ENCODE data around the gene SMS. TPM values are rescaled to one million over a fixed set of nuclear protein-coding genes. Genes with fewer than 3 reads are reported as not detected.

SMS gene
- total RNA-seq: 100 to 1,000 TPM; 100 to 124 TPM

DNA sequence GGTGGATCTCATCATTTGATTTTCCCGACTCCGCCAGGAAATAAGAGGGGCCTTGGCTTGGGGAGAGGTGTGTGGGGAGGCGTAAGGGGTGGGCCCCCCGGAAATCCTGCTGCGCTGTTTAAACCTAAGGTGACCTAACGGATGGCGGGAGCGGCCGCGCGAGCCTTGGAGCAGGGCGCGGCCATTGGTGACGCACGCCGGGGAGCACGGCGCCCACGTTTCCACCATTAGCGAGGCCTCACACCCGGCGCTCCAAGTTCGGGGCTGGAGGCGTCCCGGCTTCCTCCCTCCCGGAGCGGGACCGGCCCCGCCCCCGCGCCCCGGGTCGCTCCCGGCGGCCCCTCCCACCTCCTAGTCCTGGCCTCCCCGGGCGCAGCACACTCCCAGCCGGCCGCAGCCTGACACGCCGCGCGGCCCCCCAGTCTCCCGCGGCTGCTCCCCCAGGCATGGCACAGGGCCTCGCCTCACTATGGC lies at the start of gene SMS:
Gene SMS, plus strand, starts transcription at position 354 of the 474 bp plus-strand sequence. Its CDS starts 116 bp downstream, at position 470.
- peak; percentile 65 for ATAC-seq
- H3K4me1 Mint-ChIP-seq: peaks cover 32% of the 10 kb centered on the region
- intact Hi-C loops (cut with DNase I, micrococcal nuclease): loop anchor here (2.0 to 10.0 kb wide), 7 partner anchors 32 to 1726 kb away; partner anchors contain the start of genes RPS6KA3 (in 2 of the 2) and PRDX4 (in 1 of the 2)

DNA sequence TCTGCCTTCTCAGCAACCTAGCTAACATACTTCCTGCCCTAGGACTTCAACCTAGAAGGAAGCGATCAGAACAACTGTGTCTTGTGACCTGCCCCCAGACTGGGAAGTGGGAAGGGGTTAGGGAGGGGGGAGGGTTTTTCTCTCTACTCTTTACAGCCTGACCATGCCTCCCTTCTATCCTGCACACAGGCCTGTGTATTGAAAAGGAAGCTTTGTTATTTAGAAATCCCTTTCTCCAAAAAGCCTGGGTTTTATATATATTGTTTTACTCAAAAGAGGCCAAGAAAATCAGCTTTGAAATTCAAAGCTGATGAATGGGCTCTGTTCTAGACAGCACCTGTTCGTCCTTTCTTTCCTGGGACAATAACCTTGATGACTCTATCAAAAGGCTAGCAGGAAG lies 35.2 kb upstream of the SMS start:
- Mint-ChIP-seq H3K27ac (no peak overlapping the region), H3K27me3 (no peaks in the 10 kb centered on the region), H3K4me1 (no peaks in the 10 kb centered on the region), H3K9me3 (ENCODE audit: low read depth) (no peaks in the 10 kb centered on the region), H3K4me3 (no peak overlapping the region), H3K36me3 (ENCODE audit: low read depth) (no peaks in the 10 kb centered on the region)
- intact Hi-C loops (cut with DNase I, micrococcal nuclease): no loop called here
- DNase-seq (no peak), ATAC-seq (no peak)
- ChIA-PET CTCF (no interaction called here), POLR2A (no interaction called here)

More for the DNA sequence above, at the start of gene SMS:
- no peaks in the 10 kb centered on the region for H3K9me3 Mint-ChIP-seq (ENCODE audit: low read depth)
- peak within 1 kb of the TSS; percentile 91 for H3K27ac Mint-ChIP-seq
- POLR2A ChIA-PET: no interaction called here
- H3K36me3 Mint-ChIP-seq (ENCODE audit: low read depth): peaks cover 18% of the 10 kb centered on the region
- H3K27me3 Mint-ChIP-seq: no peaks in the 10 kb centered on the region
- H3K4me3 Mint-ChIP-seq: peak within 1 kb of the TSS; percentile 83
- DNase-seq: peak; percentile 78
- CTCF ChIA-PET: no interaction called here

DNA sequence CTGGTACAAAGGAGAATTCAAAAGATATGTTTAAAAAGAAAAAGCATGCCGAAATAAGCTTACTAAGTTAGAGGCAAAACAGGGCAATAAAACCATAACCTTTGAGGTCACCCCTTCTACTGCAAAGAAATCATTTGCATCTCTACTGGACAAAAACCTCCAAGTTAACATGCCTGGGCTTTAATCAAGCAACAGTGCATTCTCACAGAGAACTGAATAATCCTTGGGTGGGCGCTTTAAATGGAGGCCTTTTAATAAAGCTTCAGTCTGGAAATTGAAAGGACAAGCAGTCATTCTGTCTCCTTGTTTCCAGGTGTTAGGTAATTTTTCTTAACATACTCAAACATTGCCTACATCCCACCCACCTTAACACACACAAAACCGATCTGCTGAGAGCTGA lies 34.6 kb upstream of the SMS start:
- ChIA-PET POLR2A (no interaction called here), CTCF (no interaction called here)
- ATAC-seq (no peak), DNase-seq (no peak)
- Mint-ChIP-seq H3K4me1 (no peaks in the 10 kb centered on the region), H3K9me3 (ENCODE audit: low read depth) (no peaks in the 10 kb centered on the region), H3K27me3 (no peaks in the 10 kb centered on the region), H3K27ac (no peak overlapping the region), H3K4me3 (no peak overlapping the region), H3K36me3 (ENCODE audit: low read depth) (no peaks in the 10 kb centered on the region)
- intact Hi-C loops (cut with DNase I, micrococcal nuclease): no loop called here

DNA sequence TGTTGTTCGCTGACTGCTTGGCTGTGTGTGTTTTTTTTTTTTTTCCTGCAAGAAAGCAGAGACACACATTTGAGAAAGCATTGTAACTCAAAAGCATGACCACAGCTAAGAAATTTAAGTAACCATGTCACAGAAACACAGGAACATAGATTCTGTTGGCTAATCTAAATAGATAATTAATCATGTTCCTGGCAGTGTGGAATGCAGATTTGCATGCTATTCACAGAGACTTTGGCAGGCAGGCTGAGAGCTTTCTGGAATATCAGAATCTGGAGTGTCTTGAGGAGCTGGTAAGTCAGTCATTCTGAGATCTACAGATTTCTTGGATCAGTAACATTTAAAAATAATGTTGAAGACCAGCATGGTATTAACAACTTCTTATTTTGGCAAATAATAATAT lies 33.2 kb upstream of the SMS start:
- ChIA-PET CTCF (no interaction called here), POLR2A (no interaction called here)
- ATAC-seq (no peak), DNase-seq (no peak)
- intact Hi-C loops (cut with DNase I, micrococcal nuclease): no loop called here
- Mint-ChIP-seq H3K27ac (no peak overlapping the region), H3K4me1 (peaks cover 4% of the 10 kb centered on the region), H3K27me3 (no peaks in the 10 kb centered on the region), H3K4me3 (no peak overlapping the region), H3K9me3 (ENCODE audit: low read depth) (no peaks in the 10 kb centered on the region), H3K36me3 (ENCODE audit: low read depth) (no peaks in the 10 kb centered on the region)

DNA sequence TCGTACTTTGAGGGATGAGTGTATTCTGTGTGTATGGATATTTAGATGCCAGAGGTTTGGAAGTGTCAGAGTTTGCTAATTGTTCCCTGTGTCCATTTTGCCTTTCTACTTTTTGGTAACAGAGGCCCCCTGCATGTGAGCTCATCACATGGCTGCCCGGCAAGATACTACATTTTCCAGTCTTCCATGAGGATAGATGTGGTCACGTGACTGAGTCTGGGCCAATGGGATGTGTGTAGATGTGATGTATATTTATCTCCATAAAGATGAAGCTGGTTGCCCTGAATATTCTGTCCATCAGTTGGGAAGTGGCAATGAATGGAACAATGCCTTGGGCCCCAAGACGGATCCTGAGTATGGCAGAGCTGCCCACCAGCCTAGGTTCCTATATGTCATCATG lies 29.0 kb upstream of the SMS start:
- POLR2A ChIA-PET: no interaction called here

DNA sequence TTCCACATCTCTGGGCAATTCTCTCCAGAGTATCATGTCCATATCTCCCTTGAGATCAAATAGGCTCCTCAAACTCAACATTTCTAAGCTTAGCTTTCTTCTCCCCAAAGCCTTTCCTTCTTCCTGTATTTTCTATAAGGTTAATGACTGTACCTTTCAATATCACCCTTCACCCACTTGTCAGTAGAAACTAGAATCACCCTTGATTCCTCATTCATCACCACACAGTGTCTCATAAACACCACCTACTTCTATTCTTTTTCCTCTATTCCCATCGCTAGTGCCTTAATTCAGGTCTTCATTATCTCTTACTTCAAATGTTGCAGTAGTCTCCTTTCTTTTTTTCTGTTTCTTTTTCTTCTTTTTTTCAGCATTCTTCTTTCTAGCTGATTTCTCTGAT lies 28.3 kb upstream of the SMS start:
- peak overlapping the region; percentile 20 for H3K27ac Mint-ChIP-seq
- H3K36me3 Mint-ChIP-seq (ENCODE audit: low read depth): no peaks in the 10 kb centered on the region
- intact Hi-C loops (cut with DNase I, micrococcal nuclease): no loop called here
- peak; percentile 36 for ATAC-seq
- no peaks in the 10 kb centered on the region for H3K27me3 Mint-ChIP-seq
- no peaks in the 10 kb centered on the region for H3K9me3 Mint-ChIP-seq (ENCODE audit: low read depth)
- CTCF ChIA-PET: no interaction called here
- DNase-seq: no peak
- POLR2A ChIA-PET: no interaction called here
- H3K4me1 Mint-ChIP-seq: peaks cover 8% of the 10 kb centered on the region
- no peak overlapping the region for H3K4me3 Mint-ChIP-seq

More for the DNA sequence above, 29.0 kb upstream of the SMS start:
- ATAC-seq: no peak
- Mint-ChIP-seq H3K4me3 (no peak overlapping the region), H3K36me3 (ENCODE audit: low read depth) (no peaks in the 10 kb centered on the region), H3K9me3 (ENCODE audit: low read depth) (no peaks in the 10 kb centered on the region), H3K4me1 (peaks cover 8% of the 10 kb centered on the region), H3K27me3 (no peaks in the 10 kb centered on the region), H3K27ac (no peak overlapping the region)
- CTCF ChIA-PET: no interaction called here
- no peak for DNase-seq
- intact Hi-C loops (cut with DNase I, micrococcal nuclease): no loop called here

DNA sequence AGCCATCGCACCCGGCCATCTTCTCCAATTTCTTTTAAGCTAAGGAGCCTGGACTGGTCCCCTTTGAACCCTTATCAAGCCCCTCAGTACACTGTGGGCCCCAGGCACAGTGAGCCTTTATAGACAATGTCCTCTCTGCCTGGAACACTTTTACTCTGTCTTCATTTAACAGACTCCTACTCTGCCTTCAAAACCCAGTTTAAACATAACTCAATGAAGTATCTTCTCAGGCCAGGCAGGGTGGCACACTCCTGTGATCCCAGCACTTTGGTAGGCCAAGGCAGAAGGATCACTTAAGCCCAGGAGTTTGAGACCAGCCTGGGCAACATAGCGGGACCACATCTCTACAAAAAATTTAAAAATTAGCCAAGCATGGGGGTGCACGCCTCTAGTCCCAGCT lies 27.5 kb upstream of the SMS start:
- Mint-ChIP-seq H3K4me1 (peaks cover 8% of the 10 kb centered on the region), H3K27me3 (no peaks in the 10 kb centered on the region), H3K4me3 (no peak overlapping the region), H3K9me3 (ENCODE audit: low read depth) (peaks cover 2% of the 10 kb centered on the region), H3K27ac (no peak overlapping the region), H3K36me3 (ENCODE audit: low read depth) (no peaks in the 10 kb centered on the region)
- no peak for DNase-seq
- intact Hi-C loops (cut with DNase I, micrococcal nuclease): no loop called here
- ATAC-seq: no peak
- POLR2A ChIA-PET: no interaction called here
- CTCF ChIA-PET: no interaction called here

DNA sequence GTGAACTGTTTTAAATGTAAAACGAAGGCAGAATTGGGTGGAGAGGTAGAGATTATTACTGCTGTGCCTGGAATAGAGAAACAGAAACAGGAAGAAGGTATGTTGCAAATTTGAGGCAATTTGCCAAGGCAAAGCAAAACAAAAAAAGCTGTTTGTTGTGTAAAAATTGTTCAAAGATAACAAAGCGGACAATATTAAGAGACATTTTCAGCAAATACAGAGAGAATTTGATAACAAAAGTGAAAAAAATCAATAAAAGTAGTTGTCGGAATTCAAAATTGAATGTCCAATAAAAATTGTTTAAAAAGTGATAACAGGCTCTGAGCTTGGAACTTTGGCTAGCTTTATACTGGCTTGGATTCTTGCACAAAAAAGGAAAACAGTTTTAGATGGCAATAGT lies 14.4 kb upstream of the SMS start:
- DNase-seq: no peak
- no peak for ATAC-seq
- Mint-ChIP-seq H3K4me1 (peaks cover 29% of the 10 kb centered on the region), H3K4me3 (no peak overlapping the region), H3K9me3 (ENCODE audit: low read depth) (peaks cover 4% of the 10 kb centered on the region), H3K27me3 (no peaks in the 10 kb centered on the region), H3K36me3 (ENCODE audit: low read depth) (peaks cover 6% of the 10 kb centered on the region), H3K27ac (no peak overlapping the region)
- POLR2A ChIA-PET: no interaction called here
- intact Hi-C loops (cut with DNase I, micrococcal nuclease): loop anchor here (1.0 to 5.0 kb wide), 2 partner anchors 15 to 136 kb away; no protein-coding TSS in a partner anchor
- CTCF ChIA-PET: no interaction called here

DNA sequence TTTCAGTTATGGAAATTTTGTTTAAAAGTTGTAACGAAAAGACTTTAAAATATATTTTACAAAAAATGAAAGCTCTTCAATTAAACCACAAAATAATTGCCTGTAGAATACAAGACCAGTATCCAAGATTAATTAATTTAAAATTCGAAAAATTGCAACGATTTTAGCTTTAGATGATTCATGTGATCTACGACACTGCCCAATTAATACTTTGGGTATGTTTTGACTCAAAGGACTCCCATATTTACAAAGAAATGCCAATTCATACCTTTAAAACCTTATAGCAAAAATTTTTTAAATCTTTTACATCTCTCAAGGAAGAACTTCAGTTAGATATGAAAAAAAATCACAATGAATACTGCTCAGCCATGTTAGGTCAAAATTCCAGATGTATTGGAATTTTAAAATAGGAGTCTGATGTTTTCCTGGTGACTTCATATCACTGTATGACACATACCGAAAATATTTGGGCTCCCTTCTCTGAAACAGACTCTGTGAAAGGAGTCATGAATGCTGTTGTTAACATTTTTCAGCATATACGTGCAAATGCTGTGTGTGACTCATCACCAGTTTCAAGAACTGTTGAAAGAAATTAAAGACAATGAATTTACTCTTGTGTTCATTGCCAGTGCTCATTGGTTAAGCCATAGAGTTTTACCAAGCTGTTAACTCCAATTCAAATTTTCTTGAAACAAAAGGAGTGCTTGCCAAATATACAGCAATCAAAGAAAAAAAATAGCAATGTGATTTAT lies 13.8 kb upstream of the SMS start:
- H3K27ac Mint-ChIP-seq: peak overlapping the region; percentile 83
- H3K9me3 Mint-ChIP-seq (ENCODE audit: low read depth): peaks cover 4% of the 10 kb centered on the region
- ATAC-seq: peak; percentile 88
- POLR2A ChIA-PET: no interaction called here
- no peak for DNase-seq
- H3K4me1 Mint-ChIP-seq: peaks cover 30% of the 10 kb centered on the region
- H3K36me3 Mint-ChIP-seq (ENCODE audit: low read depth): peaks cover 6% of the 10 kb centered on the region
- no peak overlapping the region for H3K4me3 Mint-ChIP-seq
- intact Hi-C loops (cut with DNase I, micrococcal nuclease): loop anchor here (1.0 to 5.0 kb wide), 2 partner anchors 15 to 136 kb away; no protein-coding TSS in a partner anchor
- no peaks in the 10 kb centered on the region for H3K27me3 Mint-ChIP-seq
- CTCF ChIA-PET: interaction anchor here (1.0 kb wide), 1 partner anchor 88 kb away, joined by 3 read pairs; no protein-coding TSS in a partner anchor

DNA sequence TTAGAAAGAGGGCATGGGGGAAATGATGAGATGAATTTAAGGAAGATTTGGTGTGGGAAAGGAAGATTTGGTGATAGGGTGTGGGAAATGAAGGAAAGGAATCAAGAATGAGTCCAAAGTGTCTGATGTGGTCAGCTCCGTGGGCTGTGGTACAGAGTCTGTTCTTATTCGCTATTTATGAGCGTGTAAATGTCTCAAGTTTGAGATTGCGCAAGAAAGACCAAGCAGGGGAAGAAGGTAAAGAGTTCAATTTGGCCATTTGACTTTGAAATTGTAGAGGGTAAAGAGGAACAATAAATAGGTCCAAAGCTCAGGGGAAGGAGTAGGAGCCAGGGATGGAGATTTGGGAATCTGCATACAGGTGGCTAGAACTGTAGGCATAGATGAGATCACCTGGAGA lies 11.3 kb upstream of the SMS start:
- CTCF ChIA-PET: interaction anchor here (0.7 kb wide), 1 partner anchor 10 kb away, joined by 4 read pairs; no protein-coding TSS in a partner anchor
- Mint-ChIP-seq H3K4me1 (peaks cover 40% of the 10 kb centered on the region), H3K27ac (peak overlapping the region; percentile 79), H3K27me3 (no peaks in the 10 kb centered on the region), H3K36me3 (ENCODE audit: low read depth) (peaks cover 6% of the 10 kb centered on the region), H3K9me3 (ENCODE audit: low read depth) (peaks cover 4% of the 10 kb centered on the region), H3K4me3 (no peak overlapping the region)
- DNase-seq (no peak), ATAC-seq (no peak)
- intact Hi-C loops (cut with DNase I, micrococcal nuclease): loop anchor here in 1 of 2 experiments (1.0 to 5.0 kb wide), 2 partner anchors 12 to 133 kb away; no protein-coding TSS in a partner anchor
- POLR2A ChIA-PET: no interaction called here

DNA sequence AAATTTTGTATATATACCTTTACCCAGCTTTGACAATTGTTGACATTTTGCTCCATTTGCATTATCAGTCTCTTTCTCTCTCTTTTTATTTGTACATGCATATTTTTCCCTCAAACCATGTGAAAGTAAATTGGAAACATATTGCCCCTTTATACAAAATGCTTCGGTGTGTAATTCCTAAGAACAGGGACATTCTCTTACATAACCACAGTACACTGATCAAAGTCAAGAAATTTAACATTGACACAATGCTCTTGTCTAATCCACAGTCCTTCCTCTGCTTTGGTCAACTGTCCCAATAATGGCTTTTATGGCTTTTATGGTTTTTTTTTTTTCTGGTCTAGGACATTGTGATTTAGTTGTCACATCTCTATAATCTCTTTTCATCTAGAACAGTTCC lies 9.5 kb upstream of the SMS start:
- no peak for DNase-seq
- Mint-ChIP-seq H3K4me3 (no peak overlapping the region), H3K27me3 (no peaks in the 10 kb centered on the region), H3K9me3 (ENCODE audit: low read depth) (peaks cover 4% of the 10 kb centered on the region), H3K36me3 (ENCODE audit: low read depth) (peaks cover 6% of the 10 kb centered on the region), H3K27ac (peak overlapping the region; percentile 37), H3K4me1 (peaks cover 40% of the 10 kb centered on the region)
- POLR2A ChIA-PET: no interaction called here
- ATAC-seq: no peak
- intact Hi-C loops (cut with DNase I, micrococcal nuclease): no loop called here
- CTCF ChIA-PET: no interaction called here

DNA sequence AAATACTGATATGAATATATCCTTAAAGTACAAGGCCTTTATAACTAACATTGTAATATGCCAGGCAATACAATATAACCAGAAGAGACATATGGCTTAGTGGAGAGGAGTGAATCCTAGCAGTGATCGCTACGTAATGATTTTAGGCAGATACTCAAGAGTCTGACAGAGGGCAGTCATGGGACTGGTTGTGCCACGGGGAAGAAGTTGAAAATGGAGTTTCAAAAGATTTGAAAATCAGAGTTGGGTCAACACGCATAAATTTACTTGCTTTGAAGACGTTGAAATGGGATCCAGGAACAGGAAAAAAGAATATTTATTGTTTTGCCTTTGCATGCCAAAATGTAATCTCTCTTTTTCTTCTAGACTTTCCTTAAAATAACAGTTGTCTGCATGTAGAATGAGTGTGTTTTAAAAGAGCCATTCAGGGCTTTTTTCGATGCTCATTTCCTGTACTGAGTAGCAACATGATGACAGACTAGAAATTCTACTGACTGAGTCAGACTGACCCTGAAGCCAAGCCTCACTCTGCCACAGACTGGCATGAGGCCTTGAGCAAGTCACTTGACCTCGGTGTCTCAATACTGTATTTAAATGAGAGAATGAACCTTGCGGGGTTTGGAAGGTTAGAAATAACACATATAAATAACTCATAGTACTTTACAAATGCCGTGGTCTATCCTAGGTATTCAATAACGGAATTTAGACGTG lies 8.1 kb upstream of the SMS start:
- ATAC-seq (peak; percentile 84), DNase-seq (peak; percentile 35)
- intact Hi-C loops (cut with DNase I, micrococcal nuclease): no loop called here
- H3K9me3 Mint-ChIP-seq (ENCODE audit: low read depth): peaks cover 4% of the 10 kb centered on the region
- peaks cover 33% of the 10 kb centered on the region for H3K4me1 Mint-ChIP-seq
- ChIA-PET POLR2A (no interaction called here), CTCF (interaction anchor here (0.6 kb wide), 1 partner anchor 99 kb away, joined by 3 read pairs; no protein-coding TSS in a partner anchor)
- H3K27me3 Mint-ChIP-seq: no peaks in the 10 kb centered on the region
- peaks cover 6% of the 10 kb centered on the region for H3K36me3 Mint-ChIP-seq (ENCODE audit: low read depth)
- H3K27ac Mint-ChIP-seq: peak overlapping the region; percentile 77
- no peak overlapping the region for H3K4me3 Mint-ChIP-seq
